ENCODE measurements around the gene RIOK1. TPM values are rescaled to one million over a fixed set of nuclear protein-coding genes. Genes with fewer than 3 reads are reported as not detected.

Gene RIOK1
- total and polyA plus RNA-seq, 5 experiments from 2014 or later, result 18.1 to 30.4 (median 24.4) TPM

DNA sequence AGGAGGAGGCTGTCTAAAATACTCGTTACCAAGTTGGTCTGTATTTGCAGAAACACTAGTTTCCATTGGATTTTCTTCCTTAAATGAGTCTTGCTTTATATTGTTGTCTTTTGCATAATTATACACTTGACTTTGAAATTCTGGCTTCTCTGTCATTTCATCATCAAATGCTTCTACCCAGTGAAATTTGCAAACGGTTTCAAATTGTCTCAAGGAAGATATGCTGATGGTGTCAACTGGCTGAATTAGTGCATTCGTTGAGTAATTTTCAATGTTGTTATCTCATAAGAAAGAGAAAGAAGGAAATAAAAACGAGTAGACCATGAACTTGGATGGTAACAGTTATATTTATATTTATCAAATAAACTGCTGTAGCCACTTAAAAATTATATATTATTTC, 10.9 kb upstream of the RIOK1 start:
- H3K4me3 Mint-ChIP-seq, result no peak overlapping the region
- H3K4me1 Mint-ChIP-seq, result peaks cover 0 to 5% (median 3%) of the 10 kb centered on the region in 4 donors
- no peak overlapping the region for H3K27ac Mint-ChIP-seq
- no peaks in the 10 kb centered on the region for H3K9me3 Mint-ChIP-seq
- peaks cover 1 to 9% (median 5%) of the 10 kb centered on the region in 5 donors for H3K27me3 Mint-ChIP-seq
- no peak for DNase-seq
- no peaks in the 10 kb centered on the region for H3K36me3 Mint-ChIP-seq
- POLR2A ChIA-PET, result no interaction called here
- no peak for ATAC-seq

- Mint-ChIP-seq H3K4me3 (no peak overlapping the region), H3K4me1 (peaks cover 0 to 3% (median 0%) of the 10 kb centered on the region in 4 donors), H3K9me3 (no peaks in the 10 kb centered on the region), H3K27me3 (peaks cover 1 to 9% (median 6%) of the 10 kb centered on the region in 5 donors), H3K27ac (no peak overlapping the region), H3K36me3 (no peaks in the 10 kb centered on the region)
- DNase-seq (no peak), ATAC-seq (no peak)
- POLR2A ChIA-PET, result no interaction called here
Measured at GRCh38 chr6:7381092-7381491, 8.5 kb upstream of the RIOK1 start.

DNA sequence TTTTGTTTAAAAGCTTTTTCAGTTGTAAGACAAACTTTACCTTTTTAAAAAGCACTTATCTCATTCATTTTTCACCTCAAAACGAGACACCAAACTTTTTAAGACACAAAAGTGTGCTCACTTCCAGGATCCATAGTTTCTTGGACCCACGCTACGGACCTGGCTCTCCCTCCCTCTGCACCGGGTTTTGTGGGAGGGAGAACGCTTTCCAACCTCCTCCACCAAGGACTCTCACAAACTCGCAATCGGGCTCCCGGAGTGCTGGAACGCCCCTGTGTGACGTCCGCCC, 502 bp upstream of the RIOK1 start:
- H3K9me3 Mint-ChIP-seq, result no peaks in the 10 kb centered on the region

GRCh38 chr6:7390226-7390878, 744 bp downstream of the RIOK1 start:
- peak overlapping the region; percentile 83 to 98 (median 96) for H3K4me3 Mint-ChIP-seq
- no peaks in the 10 kb centered on the region for H3K27me3 Mint-ChIP-seq
- peak; percentile 7 to 10 for ATAC-seq
- H3K4me1 Mint-ChIP-seq, result peaks cover 26 to 52% (median 50%) of the 10 kb centered on the region in 4 donors
- DNase-seq, result no peak
- no peaks in the 10 kb centered on the region for H3K9me3 Mint-ChIP-seq
- POLR2A ChIA-PET, result interaction anchor here (1.3 to 3.4 kb wide), 4 partner anchors 10 to 200 kb away, joined by 3 to 16 read pairs (median 10); partner anchors contain the start of genes SNRNP48 and SSR1
- H3K27ac Mint-ChIP-seq, result peak overlapping the region; percentile 94 to 100 (median 99)
- peaks cover 0 to 32% (median 6%) of the 10 kb centered on the region in 3 donors for H3K36me3 Mint-ChIP-seq

More for the DNA sequence above, 502 bp upstream of the RIOK1 start:
- Mint-ChIP-seq H3K4me3 (peak overlapping the region; percentile 83 to 98 (median 96)), H3K27ac (peak overlapping the region; percentile 94 to 100 (median 99)), H3K4me1 (peaks cover 26 to 52% (median 49%) of the 10 kb centered on the region in 4 donors), H3K27me3 (no peaks in the 10 kb centered on the region), H3K36me3 (peaks cover 0 to 20% (median 2%) of the 10 kb centered on the region in 3 donors)
- no peak for ATAC-seq
- POLR2A ChIA-PET, result interaction anchor here (0.5 to 3.4 kb wide), 5 partner anchors 60 to 730 kb away, joined by 3 to 16 read pairs (median 8); partner anchors contain the start of genes SNRNP48 and SSR1
- no peak for DNase-seq

DNA sequence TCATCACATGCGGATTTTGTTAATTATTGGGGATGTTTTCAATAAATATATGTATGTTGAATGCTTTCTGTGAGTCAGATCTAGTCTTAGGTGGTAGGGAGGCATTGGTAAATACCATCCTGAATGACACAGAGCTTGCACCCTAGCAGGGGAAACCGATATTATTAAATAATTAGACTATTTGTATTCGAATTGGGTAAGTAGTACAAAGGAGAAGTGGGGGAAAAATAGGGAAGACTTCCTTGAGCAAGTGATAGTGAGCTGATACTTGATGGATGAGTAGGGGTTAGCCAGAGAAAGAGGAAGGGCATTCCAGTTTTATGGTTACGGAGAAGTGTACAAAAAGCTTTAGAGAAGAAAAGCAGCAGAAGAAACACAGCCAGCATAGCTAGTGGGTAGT, 1.5 kb downstream of the RIOK1 start:
- DNase-seq, result no peak
- H3K9me3 Mint-ChIP-seq, result no peaks in the 10 kb centered on the region
- peak overlapping the region in 8 of 10 donors; percentile 10 to 100 (median 99) for H3K27ac Mint-ChIP-seq

DNA sequence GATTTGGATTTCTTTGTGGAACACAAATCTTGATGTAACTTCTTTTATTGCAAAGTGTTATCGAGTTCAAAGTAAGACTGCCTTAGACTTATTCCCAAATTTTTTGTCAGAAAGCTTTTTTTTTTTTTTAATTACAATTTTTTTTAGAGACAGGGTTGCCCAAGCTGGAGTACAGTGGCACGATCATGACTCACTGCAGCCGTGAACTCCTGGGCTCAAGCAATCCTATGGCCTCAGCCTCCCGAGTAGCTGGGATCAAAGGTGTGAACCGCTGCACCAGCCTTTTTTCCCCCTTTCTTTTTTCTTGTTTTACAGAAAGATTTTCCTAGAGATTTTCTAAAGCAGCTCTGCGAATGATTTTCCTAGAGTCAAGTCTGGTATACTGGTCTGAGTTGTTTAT, 2.8 kb downstream of the RIOK1 start:
- DNase-seq, result no peak
- Mint-ChIP-seq H3K27me3 (no peaks in the 10 kb centered on the region), H3K27ac (peak overlapping the region in 1 of 10 donors; percentile 50), H3K9me3 (no peaks in the 10 kb centered on the region), H3K36me3 (peaks cover 0 to 49% (median 11%) of the 10 kb centered on the region in 3 donors), H3K4me1 (peaks cover 26 to 52% (median 50%) of the 10 kb centered on the region in 4 donors), H3K4me3 (peak overlapping the region in 1 of 10 donors; percentile 63)
- POLR2A ChIA-PET, result interaction anchor here (3.4 kb wide), 1 partner anchor 81 kb away, joined by 16 read pairs; no protein-coding TSS in a partner anchor
- no peak for ATAC-seq

More for the DNA sequence above, 1.5 kb downstream of the RIOK1 start:
- POLR2A ChIA-PET, result interaction anchor here (1.3 to 3.4 kb wide), 2 partner anchors 9 to 80 kb away, joined by 3 to 16 read pairs; no protein-coding TSS in a partner anchor
- no peak for ATAC-seq
- Mint-ChIP-seq H3K4me3 (peak overlapping the region in 9 of 10 donors; percentile 83 to 98 (median 96)), H3K4me1 (peaks cover 26 to 52% (median 50%) of the 10 kb centered on the region in 4 donors), H3K27me3 (no peaks in the 10 kb centered on the region), H3K36me3 (peaks cover 0 to 40% (median 11%) of the 10 kb centered on the region in 3 donors)

GRCh38 chr6:7401075-7401474, 11.5 kb downstream of the RIOK1 start:
- ATAC-seq, result no peak
- Mint-ChIP-seq H3K4me3 (no peak overlapping the region), H3K36me3 (peaks cover 8 to 93% (median 36%) of the 10 kb centered on the region in 3 donors), H3K4me1 (peaks cover 0 to 2% (median under 1%) of the 10 kb centered on the region in 4 donors), H3K9me3 (no peaks in the 10 kb centered on the region), H3K27ac (peak overlapping the region in 1 of 10 donors; percentile 8), H3K27me3 (no peaks in the 10 kb centered on the region)
- POLR2A ChIA-PET, result no interaction called here
- no peak for DNase-seq

DNA sequence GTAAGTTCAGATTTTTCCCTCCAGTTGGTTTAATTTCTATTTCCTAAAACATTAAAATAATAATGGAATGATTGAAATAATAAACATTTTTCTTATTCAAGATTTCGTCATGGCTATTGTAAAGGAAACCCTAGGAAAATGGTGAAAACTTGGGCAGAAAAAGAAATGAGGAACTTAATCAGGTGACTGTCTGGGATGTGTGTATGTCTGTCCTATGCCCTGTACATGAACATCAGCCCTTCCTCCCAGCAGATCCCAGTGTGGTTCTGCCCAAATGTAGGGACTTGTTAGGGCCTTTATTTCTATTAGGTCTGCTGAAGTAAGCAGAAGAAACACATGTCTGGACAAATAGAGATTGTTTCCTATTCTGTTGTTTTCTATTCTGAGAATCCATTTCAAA, 13.1 kb downstream of the RIOK1 start:
- POLR2A ChIA-PET, result no interaction called here
- Mint-ChIP-seq H3K4me3 (no peak overlapping the region), H3K4me1 (peaks cover 0 to 2% (median under 1%) of the 10 kb centered on the region in 4 donors), H3K9me3 (no peaks in the 10 kb centered on the region), H3K36me3 (peaks cover 8 to 98% (median 43%) of the 10 kb centered on the region in 3 donors), H3K27me3 (no peaks in the 10 kb centered on the region), H3K27ac (peak overlapping the region in 1 of 10 donors; percentile 61)
- DNase-seq (no peak), ATAC-seq (no peak)

DNA sequence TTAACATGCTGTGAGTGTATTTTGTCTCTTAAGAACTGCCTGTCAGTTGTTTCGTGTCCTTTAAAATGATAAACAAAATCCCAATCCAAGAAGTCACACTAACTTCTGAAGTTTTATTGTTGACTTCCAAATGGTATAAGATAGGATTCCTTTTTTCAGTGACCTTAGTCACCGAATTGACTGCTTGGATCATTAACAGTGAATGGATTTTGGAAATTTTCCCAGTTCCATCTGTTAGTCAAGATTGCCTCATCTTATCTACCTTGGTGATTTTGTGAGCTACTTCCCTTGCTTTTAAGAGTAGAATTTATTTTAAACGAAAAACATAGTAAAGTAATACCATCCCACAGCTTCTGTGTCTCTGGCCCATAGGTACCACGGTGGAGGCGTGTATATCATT, 14.9 kb downstream of the RIOK1 start:
- H3K36me3 Mint-ChIP-seq, result peaks cover 8 to 96% (median 43%) of the 10 kb centered on the region in 3 donors
- POLR2A ChIA-PET, result no interaction called here
- no peaks in the 10 kb centered on the region for H3K4me1 Mint-ChIP-seq
- ATAC-seq, result no peak
- H3K4me3 Mint-ChIP-seq, result no peak overlapping the region
- H3K9me3 Mint-ChIP-seq, result no peaks in the 10 kb centered on the region
- DNase-seq, result no peak
- H3K27ac Mint-ChIP-seq, result peak overlapping the region in 1 of 10 donors; percentile 2
- no peaks in the 10 kb centered on the region for H3K27me3 Mint-ChIP-seq

GRCh38 chr6:7406743-7407142, 17.1 kb downstream of the RIOK1 start:
- POLR2A ChIA-PET, result no interaction called here
- Mint-ChIP-seq H3K9me3 (no peaks in the 10 kb centered on the region), H3K4me3 (no peak overlapping the region), H3K27ac (no peak overlapping the region), H3K27me3 (no peaks in the 10 kb centered on the region), H3K4me1 (peaks cover 0 to 6% (median 0%) of the 10 kb centered on the region in 4 donors), H3K36me3 (peaks cover 0 to 97% (median 49%) of the 10 kb centered on the region in 3 donors)
- ATAC-seq (no peak), DNase-seq (no peak)

- ATAC-seq (no peak), DNase-seq (no peak)
- POLR2A ChIA-PET, result interaction anchor here (0.7 kb wide), 1 partner anchor 9 kb away, joined by 3 read pairs; no protein-coding TSS in a partner anchor
- H3K27ac Mint-ChIP-seq, result peak overlapping the region in 1 of 10 donors; percentile 34
- H3K27me3 Mint-ChIP-seq, result no peaks in the 10 kb centered on the region
- H3K9me3 Mint-ChIP-seq, result no peaks in the 10 kb centered on the region
- no peak overlapping the region for H3K4me3 Mint-ChIP-seq
- peaks cover 0 to 6% (median 0%) of the 10 kb centered on the region in 4 donors for H3K4me1 Mint-ChIP-seq
- peaks cover 0 to 97% (median 50%) of the 10 kb centered on the region in 3 donors for H3K36me3 Mint-ChIP-seq
Measured at GRCh38 chr6:7409740-7410139, 20.1 kb downstream of the RIOK1 start.

- ATAC-seq (no peak), DNase-seq (no peak)
- Mint-ChIP-seq H3K4me3 (no peak overlapping the region), H3K9me3 (no peaks in the 10 kb centered on the region), H3K27ac (peak overlapping the region in 1 of 10 donors; percentile 48), H3K36me3 (peaks cover 0 to 97% (median 49%) of the 10 kb centered on the region in 3 donors), H3K27me3 (no peaks in the 10 kb centered on the region), H3K4me1 (peaks cover 0 to 8% (median 0%) of the 10 kb centered on the region in 4 donors)
- POLR2A ChIA-PET, result no interaction called here
Measured at GRCh38 chr6:7410851-7411250, 21.2 kb downstream of the RIOK1 start.

DNA sequence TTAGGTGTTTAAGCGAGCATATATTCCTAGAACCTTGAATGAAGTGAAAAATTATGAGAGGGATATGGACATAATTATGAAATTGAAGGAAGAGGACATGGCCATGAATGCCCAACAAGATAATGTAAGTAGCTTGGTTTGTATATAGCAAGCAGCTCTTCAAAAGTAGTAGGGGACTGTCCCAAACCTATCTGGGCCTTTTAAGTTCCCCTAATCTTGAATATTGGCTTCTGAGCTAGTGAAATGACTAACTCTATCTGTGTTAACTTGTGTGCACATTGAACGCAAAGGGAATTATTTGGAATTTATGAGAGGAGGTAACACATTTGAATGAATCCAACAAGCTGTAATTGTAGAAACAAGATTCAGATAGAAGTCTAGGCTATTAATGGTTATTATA, 21.7 kb downstream of the RIOK1 start:
- no peak for DNase-seq
- Mint-ChIP-seq H3K27ac (peak overlapping the region in 1 of 10 donors; percentile 48), H3K9me3 (no peaks in the 10 kb centered on the region), H3K4me3 (no peak overlapping the region), H3K27me3 (no peaks in the 10 kb centered on the region), H3K36me3 (peaks cover 0 to 97% (median 48%) of the 10 kb centered on the region in 3 donors), H3K4me1 (peaks cover 0 to 8% (median 0%) of the 10 kb centered on the region in 4 donors)
- ATAC-seq, result no peak
- POLR2A ChIA-PET, result no interaction called here

Measured in naive thymus-derived CD8-positive, alpha-beta T cell (primary cell).